Suprapubic skin (tissue), 4 donors: ENCODE data around the gene NCAM1.

Source experiments
- CTCF ChIP-seq, 2 donors: fragments of 200-600 bp in 1 of 2; fragments of 450-650 bp in 1 of 2; sonication (generic) in 1 of 2; IDR thresholded peaks; one replicate each; pipeline ENCODE4 v1.5.1; 2016 to 2019; ENCODE audit warnings: antibody characterized with exemption in 2 of 2, mild to moderate bottlenecking in 1 of 2, moderate library complexity in 1 of 2
- EP300 ChIP-seq: sonication (generic); formaldehyde crosslinking; IDR thresholded peaks from one replicate; pipeline ENCODE4 v1.6.1; 2017; ENCODE audit warnings: antibody characterized with exemption
- POLR2A ChIP-seq, 2 donors: fragments of 450-650 bp; IDR thresholded peaks; one replicate each; pipeline ENCODE4 v1.6.1; 2017; ENCODE audit warnings: antibody characterized with exemption in 2 of 2, mild to moderate bottlenecking in 2 of 2, moderate library complexity in 2 of 2
- POLR2AphosphoS5 ChIP-seq, 3 donors: sonication (generic); formaldehyde crosslinking; IDR thresholded peaks; one replicate each; pipeline ENCODE4 v1.6.1; 2017; ENCODE audit warnings: antibody characterized with exemption in 3 of 3

GRCh38 chr11:113090716-113091480, 129.7 kb downstream of the NCAM1 start:
- TF ChIP-seq CTCF (IDR thresholded peaks at IDR 0.05) (no peak), POLR2AphosphoS5 (IDR thresholded peaks at IDR 0.05) (no peak), POLR2A (IDR thresholded peaks at IDR 0.05) (no peak), EP300 (no peak)
